Astrocyte of the cerebellum (primary cell): ENCODE results near the gene PACRG.
A peak's percentile ranks its signal among the peaks of the same experiment; 100 is the strongest.

ENCODE experiments used
- DNase-seq: peaks from one replicate; pipeline ENCODE4 v3.0.0-alpha.2; 2011; ENCODE audit warnings: low read depth
- H3K4me3 ChIP-seq: 2 replicates; pipeline ENCODE4 v1.5.1; 2011; ENCODE audit warnings: mild to moderate bottlenecking, low read depth, low read length, moderate library complexity
- in situ Hi-C: cut with HindIII; loops from 2 replicates; pipeline ENCODE4 v1.10.0; 2017; ENCODE audit warnings: low sequenced_read_pairs
- TF ChIP-seq, protein P1 (sequence below): IDR thresholded peaks from 2 replicates; pipeline ENCODE4 v1.5.1; 2012; ENCODE audit warnings: low read length, low read depth, moderate library complexity, mild to moderate bottlenecking; ENCODE audit errors: missing control alignments

The PACRG gene

GRCh38 chr6:163136681-163137397 lies 409.1 kb downstream of the PACRG start:
- no peak overlapping the region for H3K4me3 ChIP-seq
- TF ChIP-seq, protein P1, sequence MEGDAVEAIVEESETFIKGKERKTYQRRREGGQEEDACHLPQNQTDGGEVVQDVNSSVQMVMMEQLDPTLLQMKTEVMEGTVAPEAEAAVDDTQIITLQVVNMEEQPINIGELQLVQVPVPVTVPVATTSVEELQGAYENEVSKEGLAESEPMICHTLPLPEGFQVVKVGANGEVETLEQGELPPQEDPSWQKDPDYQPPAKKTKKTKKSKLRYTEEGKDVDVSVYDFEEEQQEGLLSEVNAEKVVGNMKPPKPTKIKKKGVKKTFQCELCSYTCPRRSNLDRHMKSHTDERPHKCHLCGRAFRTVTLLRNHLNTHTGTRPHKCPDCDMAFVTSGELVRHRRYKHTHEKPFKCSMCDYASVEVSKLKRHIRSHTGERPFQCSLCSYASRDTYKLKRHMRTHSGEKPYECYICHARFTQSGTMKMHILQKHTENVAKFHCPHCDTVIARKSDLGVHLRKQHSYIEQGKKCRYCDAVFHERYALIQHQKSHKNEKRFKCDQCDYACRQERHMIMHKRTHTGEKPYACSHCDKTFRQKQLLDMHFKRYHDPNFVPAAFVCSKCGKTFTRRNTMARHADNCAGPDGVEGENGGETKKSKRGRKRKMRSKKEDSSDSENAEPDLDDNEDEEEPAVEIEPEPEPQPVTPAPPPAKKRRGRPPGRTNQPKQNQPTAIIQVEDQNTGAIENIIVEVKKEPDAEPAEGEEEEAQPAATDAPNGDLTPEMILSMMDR: no peak
- in situ Hi-C loops: no loop called here
- no peak for DNase-seq

DNA sequence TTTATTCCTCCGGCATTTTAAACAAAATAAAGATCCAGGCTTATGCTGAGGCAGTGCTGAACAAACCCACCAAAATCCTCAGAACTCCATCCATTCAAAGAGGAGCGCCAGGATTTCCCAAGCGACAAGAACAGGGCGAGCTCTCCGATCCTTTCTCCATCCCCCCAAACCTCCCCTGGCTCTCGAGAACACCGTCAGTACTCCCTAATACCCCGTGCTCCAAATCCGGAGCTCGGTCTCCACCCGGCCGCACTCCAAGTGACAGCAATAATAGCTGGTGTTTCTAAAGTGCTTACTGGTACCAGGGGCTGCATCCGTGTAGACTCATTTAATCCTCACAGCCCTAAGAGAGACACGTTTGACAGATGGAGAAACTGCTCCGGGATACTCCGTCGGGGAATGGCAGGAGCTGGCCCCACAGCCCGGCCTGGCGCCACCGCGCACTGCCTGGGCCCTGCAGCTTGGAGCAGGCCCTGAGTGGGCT lies 409.7 kb downstream of the PACRG start:
- TF ChIP-seq, protein P1: no peak
- no peak for DNase-seq
- no peak overlapping the region for H3K4me3 ChIP-seq
- in situ Hi-C loops: no loop called here

GRCh38 chr6:163146036-163146435 lies 418.3 kb downstream of the PACRG start:
- TF ChIP-seq, protein P1: no peak
- no peak overlapping the region for H3K4me3 ChIP-seq
- in situ Hi-C loops: no loop called here
- peak; percentile 16 for DNase-seq

DNA sequence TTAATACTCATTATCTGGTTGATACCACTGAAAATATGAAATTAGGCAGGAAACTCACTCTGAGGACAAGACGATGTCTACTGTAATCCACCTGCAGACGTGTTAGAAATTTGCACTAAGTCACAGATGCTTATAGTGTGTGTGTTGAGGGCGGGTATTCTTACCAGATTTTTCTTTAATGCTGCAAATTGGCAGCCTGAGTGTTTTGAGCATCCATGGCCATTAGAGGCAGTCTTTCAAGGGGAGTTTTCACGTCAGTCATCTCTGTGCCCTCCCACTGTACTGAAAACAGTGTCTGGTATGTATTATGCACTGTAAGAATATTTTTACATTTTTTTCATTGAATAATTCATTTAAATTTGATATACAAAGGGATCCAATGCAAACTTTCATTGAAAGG lies 420.2 kb downstream of the PACRG start:
- in situ Hi-C loops: no loop called here
- TF ChIP-seq, protein P1: peak; percentile 16
- DNase-seq: no peak
- no peak overlapping the region for H3K4me3 ChIP-seq

DNA sequence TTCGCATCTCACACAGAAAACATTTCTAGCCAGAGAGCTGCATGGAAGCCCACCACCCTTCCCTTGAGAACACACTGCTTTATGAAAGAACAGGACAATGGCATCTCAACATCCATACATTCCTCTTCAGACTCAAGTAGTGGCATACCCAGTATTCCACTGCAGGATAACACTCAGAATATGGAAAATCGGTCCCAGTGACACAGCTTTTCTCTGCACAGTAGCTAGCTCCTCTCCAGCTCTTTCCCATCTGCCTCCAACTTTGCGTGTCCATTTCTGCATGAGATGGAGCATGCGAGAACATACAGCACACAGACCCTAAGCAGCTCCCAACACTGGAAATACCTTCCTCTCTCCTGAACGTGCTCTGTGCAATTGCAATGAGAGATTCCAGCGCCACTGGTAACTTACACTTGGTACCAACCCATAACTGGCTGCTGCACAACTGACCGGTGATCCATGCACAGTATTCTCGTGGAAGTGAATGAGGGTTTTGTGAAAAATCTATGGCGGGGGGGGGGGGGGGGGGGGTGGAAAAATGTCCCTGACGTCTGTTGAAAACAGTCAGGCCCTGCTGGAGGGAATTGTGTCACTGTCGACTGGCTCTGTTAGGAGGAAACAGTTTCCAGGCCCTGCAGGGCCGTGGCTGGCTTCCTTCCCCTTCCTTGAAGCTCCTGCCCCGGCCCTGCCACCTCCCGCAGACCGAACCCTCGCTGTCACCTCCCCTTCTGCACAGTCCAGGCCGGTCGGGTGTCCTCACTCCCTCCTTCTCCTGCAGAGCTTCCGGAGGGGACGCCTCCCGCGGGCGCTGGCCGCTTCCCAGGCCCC lies 420.9 kb downstream of the PACRG start:
- no peak overlapping the region for H3K4me3 ChIP-seq
- TF ChIP-seq, protein P1: no peak
- in situ Hi-C loops: no loop called here
- no peak for DNase-seq

- in situ Hi-C loops: no loop called here
- no peak overlapping the region for H3K4me3 ChIP-seq
- TF ChIP-seq, protein P1: no peak
- no peak for DNase-seq
Measured at GRCh38 chr6:163149279-163149848, 421.6 kb downstream of the PACRG start.
